Gastrocnemius medialis (tissue), 4 donors: ENCODE data around the gene CNST.

Experiments used
- POLR2A ChIP-seq, 2 donors: fragments of 450-650 bp; IDR thresholded peaks; one replicate each; pipeline ENCODE4 v1.6.1; 2017; ENCODE audit warnings: antibody characterized with exemption in 2 of 2, mild to moderate bottlenecking in 2 of 2, moderate library complexity in 2 of 2
- TF ChIP-seq, protein P1 (sequence below), 5 experiments: fragments of 450-650 bp in 3 of 5; fragments of 200-600 bp in 2 of 5; sonication (generic) in 2 of 5; IDR thresholded peaks in 4 of 5; conservative IDR thresholded peaks in 1 of 5; 1 replicate in 4 of 5; 2 replicates in 1 of 5; pipeline ENCODE4 v1.5.1; 2016 to 2019; ENCODE audit warnings: antibody characterized with exemption in 5 of 5, mild to moderate bottlenecking in 3 of 5, moderate library complexity in 3 of 5

DNA sequence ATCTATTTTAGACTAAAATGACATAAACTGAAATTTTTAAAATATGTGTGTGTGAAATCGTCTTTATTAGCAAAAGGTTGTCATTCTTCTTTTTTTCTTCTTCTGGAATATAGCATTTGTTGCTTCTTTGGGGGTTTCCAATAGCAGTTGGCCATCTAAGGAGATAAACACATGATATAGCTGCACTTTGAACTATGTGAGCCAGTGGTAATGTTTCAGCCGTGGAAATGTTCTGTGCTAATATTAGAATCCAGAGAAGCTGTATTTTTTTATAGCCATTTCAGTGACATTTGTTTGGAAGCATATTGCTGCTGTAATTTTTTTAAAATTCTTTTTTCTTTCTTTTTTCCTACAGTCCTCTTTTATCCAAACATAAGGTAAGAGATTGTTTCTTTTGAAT lies 75.1 kb downstream of the CNST start:
- TF ChIP-seq POLR2A (IDR thresholded peaks at IDR 0.05): no peak
- TF ChIP-seq, protein P1, sequence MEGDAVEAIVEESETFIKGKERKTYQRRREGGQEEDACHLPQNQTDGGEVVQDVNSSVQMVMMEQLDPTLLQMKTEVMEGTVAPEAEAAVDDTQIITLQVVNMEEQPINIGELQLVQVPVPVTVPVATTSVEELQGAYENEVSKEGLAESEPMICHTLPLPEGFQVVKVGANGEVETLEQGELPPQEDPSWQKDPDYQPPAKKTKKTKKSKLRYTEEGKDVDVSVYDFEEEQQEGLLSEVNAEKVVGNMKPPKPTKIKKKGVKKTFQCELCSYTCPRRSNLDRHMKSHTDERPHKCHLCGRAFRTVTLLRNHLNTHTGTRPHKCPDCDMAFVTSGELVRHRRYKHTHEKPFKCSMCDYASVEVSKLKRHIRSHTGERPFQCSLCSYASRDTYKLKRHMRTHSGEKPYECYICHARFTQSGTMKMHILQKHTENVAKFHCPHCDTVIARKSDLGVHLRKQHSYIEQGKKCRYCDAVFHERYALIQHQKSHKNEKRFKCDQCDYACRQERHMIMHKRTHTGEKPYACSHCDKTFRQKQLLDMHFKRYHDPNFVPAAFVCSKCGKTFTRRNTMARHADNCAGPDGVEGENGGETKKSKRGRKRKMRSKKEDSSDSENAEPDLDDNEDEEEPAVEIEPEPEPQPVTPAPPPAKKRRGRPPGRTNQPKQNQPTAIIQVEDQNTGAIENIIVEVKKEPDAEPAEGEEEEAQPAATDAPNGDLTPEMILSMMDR (IDR thresholded peaks at IDR 0.05 in 4 of 5, conservative IDR thresholded peaks at IDR 0.05 in 1 of 5): no peak
